ENCODE data around the gene NIPSNAP2. TPM values are rescaled to one million over a fixed set of nuclear protein-coding genes. Genes with fewer than 3 reads are reported as not detected.

Gene NIPSNAP2
- total RNA-seq, 1 donor from 2014 or later = 39.6 TPM

DNA sequence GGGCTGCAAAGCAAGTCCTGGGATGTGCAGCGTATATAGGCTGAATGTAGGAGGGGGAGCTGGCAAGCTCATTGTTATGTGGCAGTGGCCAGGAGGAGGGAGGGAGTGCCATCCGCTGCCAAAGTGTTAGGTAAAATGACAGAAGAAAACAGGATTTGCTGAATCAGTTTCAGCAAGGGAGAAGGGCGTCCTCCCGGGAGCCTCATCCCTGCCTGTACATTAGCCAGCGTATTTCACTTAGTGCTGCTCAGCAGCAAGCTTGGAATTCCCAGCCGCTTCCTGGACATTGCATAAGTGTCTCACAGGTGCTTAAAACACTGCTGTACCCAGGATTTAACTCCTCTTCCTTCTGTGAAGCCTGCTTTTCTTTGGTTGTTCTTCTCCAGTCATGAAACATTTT lies 2.5 kb downstream of the NIPSNAP2 start:
- TF ChIP-seq CTCF (IDR thresholded peaks at IDR 0.05; ENCODE audit: partially characterized antibody, unreplicated experiment) = no peak

DNA sequence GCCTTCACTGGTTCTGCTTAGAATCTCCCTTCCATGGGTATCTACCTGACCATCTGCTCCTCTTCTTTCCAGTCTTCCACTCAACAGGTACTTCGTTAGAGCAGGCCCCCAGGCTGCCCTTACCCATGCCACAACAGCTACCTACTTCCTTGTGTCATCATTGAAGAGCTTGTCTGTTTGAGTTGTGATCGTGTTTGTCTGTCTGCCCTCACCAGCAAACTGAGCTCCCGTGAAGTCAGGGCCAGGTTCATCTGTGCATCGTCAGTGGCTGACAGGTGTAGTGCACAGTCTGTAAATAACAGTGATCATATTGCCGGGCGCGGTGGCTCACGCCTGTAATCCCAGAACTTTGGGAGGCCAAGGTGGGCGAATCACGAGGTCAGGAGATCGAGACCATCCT lies 5.0 kb downstream of the NIPSNAP2 start:
- Mint-ChIP-seq H3K27me3 (ENCODE audit: unreplicated experiment) (peaks cover 12% of the 10 kb centered on the region), H3K27ac (ENCODE audit: unreplicated experiment) (peak overlapping the region; percentile 14), H3K4me1 (ENCODE audit: low read depth, unreplicated experiment) (peaks cover 10% of the 10 kb centered on the region), H3K4me3 (ENCODE audit: unreplicated experiment) (no peak overlapping the region), H3K36me3 (ENCODE audit: unreplicated experiment) (peaks cover 7% of the 10 kb centered on the region), H3K9me3 (ENCODE audit: unreplicated experiment) (peaks cover 2% of the 10 kb centered on the region)
- DNase-seq = no peak
- TF ChIP-seq CTCF (IDR thresholded peaks at IDR 0.05; ENCODE audit: partially characterized antibody, unreplicated experiment) = no peak

More for the DNA sequence above, 2.5 kb downstream of the NIPSNAP2 start:
- H3K4me1 Mint-ChIP-seq (ENCODE audit: low read depth, unreplicated experiment) = peaks cover 10% of the 10 kb centered on the region
- H3K27ac Mint-ChIP-seq (ENCODE audit: unreplicated experiment) = peak overlapping the region; percentile 54
- peaks cover 8% of the 10 kb centered on the region for H3K9me3 Mint-ChIP-seq (ENCODE audit: unreplicated experiment)
- DNase-seq = peak; percentile 45
- H3K36me3 Mint-ChIP-seq (ENCODE audit: unreplicated experiment) = peaks cover 7% of the 10 kb centered on the region
- peak overlapping the region; percentile 26 for H3K4me3 Mint-ChIP-seq (ENCODE audit: unreplicated experiment)
- peaks cover 18% of the 10 kb centered on the region for H3K27me3 Mint-ChIP-seq (ENCODE audit: unreplicated experiment)

DNA sequence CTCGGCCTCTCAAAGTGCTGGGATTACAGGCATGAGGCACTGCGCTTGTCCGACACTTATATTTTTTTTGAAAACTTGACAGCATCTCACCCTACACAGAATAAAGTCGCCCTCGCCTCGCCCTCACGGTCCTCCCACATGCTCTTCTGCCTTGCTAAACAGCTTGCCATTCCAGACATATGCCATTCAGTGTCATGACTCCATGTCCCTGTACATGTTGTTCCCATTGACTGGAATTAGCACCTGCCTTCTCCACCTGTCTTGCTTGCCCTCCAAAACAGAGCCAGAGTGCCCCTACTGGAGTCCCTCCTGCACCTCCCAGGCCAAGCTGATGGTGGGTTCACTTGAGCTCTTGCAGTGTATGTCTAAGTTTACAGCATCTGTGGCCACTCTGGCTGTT lies 6.2 kb downstream of the NIPSNAP2 start:
- Mint-ChIP-seq H3K9me3 (ENCODE audit: unreplicated experiment) (peaks cover 2% of the 10 kb centered on the region), H3K27me3 (ENCODE audit: unreplicated experiment) (peaks cover 9% of the 10 kb centered on the region), H3K4me3 (ENCODE audit: unreplicated experiment) (no peak overlapping the region), H3K36me3 (ENCODE audit: unreplicated experiment) (peaks cover 7% of the 10 kb centered on the region), H3K27ac (ENCODE audit: unreplicated experiment) (no peak overlapping the region), H3K4me1 (ENCODE audit: low read depth, unreplicated experiment) (peaks cover 9% of the 10 kb centered on the region)
- DNase-seq = no peak
- TF ChIP-seq CTCF (IDR thresholded peaks at IDR 0.05; ENCODE audit: partially characterized antibody, unreplicated experiment) = no peak

GRCh38 chr7:55970978-55971377 lies 6.6 kb downstream of the NIPSNAP2 start:
- H3K27me3 Mint-ChIP-seq (ENCODE audit: unreplicated experiment) = peaks cover 9% of the 10 kb centered on the region
- no peak for DNase-seq
- H3K27ac Mint-ChIP-seq (ENCODE audit: unreplicated experiment) = no peak overlapping the region
- H3K36me3 Mint-ChIP-seq (ENCODE audit: unreplicated experiment) = peaks cover 7% of the 10 kb centered on the region
- TF ChIP-seq CTCF (IDR thresholded peaks at IDR 0.05; ENCODE audit: partially characterized antibody, unreplicated experiment) = no peak
- peaks cover 7% of the 10 kb centered on the region for H3K4me1 Mint-ChIP-seq (ENCODE audit: low read depth, unreplicated experiment)
- H3K4me3 Mint-ChIP-seq (ENCODE audit: unreplicated experiment) = no peak overlapping the region
- H3K9me3 Mint-ChIP-seq (ENCODE audit: unreplicated experiment) = peaks cover 2% of the 10 kb centered on the region

GRCh38 chr7:55973747-55974250 lies 9.4 kb downstream of the NIPSNAP2 start:
- no peak for DNase-seq
- no peak overlapping the region for H3K4me3 Mint-ChIP-seq (ENCODE audit: unreplicated experiment)
- H3K9me3 Mint-ChIP-seq (ENCODE audit: unreplicated experiment) = peaks cover 2% of the 10 kb centered on the region
- TF ChIP-seq CTCF (IDR thresholded peaks at IDR 0.05; ENCODE audit: partially characterized antibody, unreplicated experiment) = no peak
- H3K36me3 Mint-ChIP-seq (ENCODE audit: unreplicated experiment) = peaks cover 7% of the 10 kb centered on the region
- peaks cover 4% of the 10 kb centered on the region for H3K27me3 Mint-ChIP-seq (ENCODE audit: unreplicated experiment)
- H3K27ac Mint-ChIP-seq (ENCODE audit: unreplicated experiment) = no peak overlapping the region
- H3K4me1 Mint-ChIP-seq (ENCODE audit: low read depth, unreplicated experiment) = peaks cover 4% of the 10 kb centered on the region

Data from glutamatergic neuron (in vitro differentiated cells).